HL-60/S4 treated with retinoic acid at 250 ng/mL for 4 days and 3 days (cell line): Measurements from ENCODE around the gene NEK6.
"Not testable (repeated sequence)": the region's sequence is repeated elsewhere in the genome, so short reads cannot be mapped to it uniquely, and the experiment has no call there.

ENCODE experiments used
- in situ Hi-C: fragments of 300-500 bp; cut with MboI; formaldehyde crosslinking; loops from 2 replicates; pipeline ENCODE4 v1.7.0; 2022; ENCODE audit warnings: low sequenced_read_pairs

NEK6 gene

GRCh38 chr9:124225945-124226344, 31.8 kb upstream of the NEK6 start:
- in situ Hi-C loops = no loop called here

DNA sequence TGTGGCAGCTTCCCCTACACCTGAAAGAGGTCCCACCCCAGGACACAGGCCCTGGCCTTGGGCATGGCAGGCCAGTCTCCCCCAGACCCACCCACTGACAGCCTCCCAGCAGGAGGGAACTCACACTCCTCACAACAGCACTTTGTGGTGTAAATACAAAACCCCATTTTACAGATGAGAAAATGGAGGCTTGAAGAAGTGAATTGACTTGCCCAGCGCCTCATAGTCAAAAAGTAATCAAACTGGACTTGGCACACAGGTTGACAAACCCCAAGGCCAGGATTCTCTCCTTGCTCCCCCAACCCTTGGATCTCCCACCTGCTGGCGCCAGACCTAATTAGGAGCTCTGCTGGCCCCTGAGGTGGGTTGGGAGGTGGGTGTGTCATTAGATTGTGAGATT, 29.2 kb upstream of the NEK6 start:
- in situ Hi-C loops = no loop called here

DNA sequence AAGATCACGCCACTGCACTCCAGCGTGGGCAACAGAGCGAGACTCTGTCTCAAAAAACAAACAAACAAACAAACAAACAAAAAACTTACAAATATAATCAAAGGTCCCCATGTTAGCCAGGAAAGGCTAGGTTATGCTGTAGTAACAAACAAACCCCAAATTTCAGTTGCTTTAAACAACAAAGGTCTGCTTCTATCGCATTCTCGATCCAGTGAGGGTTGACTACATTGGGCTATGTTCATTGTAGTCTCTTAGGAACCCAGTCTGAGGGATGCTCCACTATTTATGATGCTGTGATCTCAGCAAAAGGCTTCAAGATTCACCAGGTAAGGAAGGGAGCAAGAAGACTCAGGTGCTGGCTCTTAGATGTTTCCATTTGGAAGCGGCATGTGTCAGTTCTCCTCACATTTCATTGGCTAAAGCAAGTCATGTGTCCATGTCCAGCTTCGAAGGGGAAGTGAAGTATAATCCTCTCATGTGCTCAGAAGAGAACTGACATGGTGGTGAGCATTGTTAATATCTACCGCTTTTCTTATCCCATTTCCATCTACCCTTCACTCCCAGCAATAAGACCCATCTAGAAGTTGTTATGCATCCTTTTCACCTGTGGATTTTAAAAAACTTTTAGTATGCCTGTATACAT, 26.5 kb upstream of the NEK6 start:
- in situ Hi-C loops = no loop called here

- in situ Hi-C loops = no loop called here
These were observed 19.1 kb upstream of the NEK6 start for GRCh38 chr9:124238546-124239140.

GRCh38 chr9:124239249-124240073, 18.3 kb upstream of the NEK6 start:
- in situ Hi-C loops = no loop called here

GRCh38 chr9:124242331-124243194, 15.2 kb upstream of the NEK6 start:
- in situ Hi-C loops = no loop called here

DNA sequence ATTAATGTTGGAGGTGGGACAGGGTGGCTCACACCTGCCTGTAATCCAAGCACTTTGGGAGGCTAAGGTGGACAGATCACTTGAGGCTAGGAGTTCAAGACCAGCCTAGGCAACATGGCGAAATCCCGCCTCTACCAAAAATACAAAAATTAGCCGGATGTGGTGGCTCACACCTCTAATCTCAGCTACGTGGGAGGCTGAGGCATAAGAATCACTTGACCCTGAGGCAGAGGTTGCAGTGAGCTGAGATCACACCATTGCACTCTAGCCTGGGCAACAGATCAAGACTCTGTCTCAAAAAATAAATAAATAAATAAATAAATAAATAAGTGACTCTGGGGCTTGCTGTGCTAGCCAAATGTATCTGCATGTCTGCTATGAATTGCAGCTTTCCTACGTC, 10.4 kb upstream of the NEK6 start:
- in situ Hi-C loops = not testable (repeated sequence)

DNA sequence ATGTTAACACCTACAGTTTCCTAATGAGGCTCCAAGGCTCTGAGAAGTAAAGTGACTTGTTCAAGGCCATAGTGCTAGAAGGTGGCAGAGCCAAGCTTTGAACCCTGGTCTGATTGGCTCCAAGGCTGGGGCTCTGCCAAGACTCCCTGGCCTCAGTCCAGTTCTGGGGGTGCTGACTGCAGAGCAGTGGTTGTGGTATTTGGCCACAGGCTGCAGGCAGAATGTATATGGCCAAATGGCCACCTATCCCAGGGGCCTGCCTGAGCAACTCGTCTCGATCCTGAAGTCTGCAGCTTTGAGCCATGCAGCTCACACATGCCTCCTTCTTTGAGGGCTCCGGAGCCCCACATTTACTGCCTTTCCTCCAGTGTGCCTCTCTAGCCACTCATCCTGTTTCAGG, 9.7 kb upstream of the NEK6 start:
- in situ Hi-C loops = no loop called here

- in situ Hi-C loops = no loop called here
These were observed 8.8 kb upstream of the NEK6 start for GRCh38 chr9:124248960-124249359.

GRCh38 chr9:124251204-124251603, 6.5 kb upstream of the NEK6 start:
- in situ Hi-C loops = no loop called here

GRCh38 chr9:124251605-124252378, 6.0 kb upstream of the NEK6 start:
- in situ Hi-C loops = no loop called here

GRCh38 chr9:124252878-124253277, 4.9 kb upstream of the NEK6 start:
- in situ Hi-C loops = not testable (repeated sequence)

DNA sequence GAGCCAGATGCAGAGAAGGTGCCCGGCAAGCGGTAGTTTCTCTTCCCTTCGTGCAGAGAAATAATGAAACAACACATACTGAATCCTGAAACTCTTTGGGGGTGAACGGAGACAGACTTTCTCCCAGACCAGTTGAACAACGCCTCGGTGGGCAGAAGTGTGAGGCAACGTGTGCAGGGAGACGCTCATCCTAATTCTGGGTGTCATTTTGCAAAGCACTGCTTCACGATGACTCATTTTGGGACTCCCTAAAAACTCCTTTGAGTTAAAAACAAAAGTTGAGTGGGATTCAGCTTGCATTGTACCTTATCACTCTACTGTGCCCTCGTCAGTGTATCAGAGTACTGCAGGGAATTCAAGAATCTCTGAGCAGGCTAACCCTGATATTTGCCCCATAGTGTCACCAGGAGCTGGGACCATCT, 3.5 kb upstream of the NEK6 start:
- in situ Hi-C loops = no loop called here

- in situ Hi-C loops = no loop called here
These were observed 2.5 kb upstream of the NEK6 start for GRCh38 chr9:124255222-124255621.

- in situ Hi-C loops = no loop called here
These were observed 1.2 kb upstream of the NEK6 start for GRCh38 chr9:124256517-124257069.

- in situ Hi-C loops = no loop called here
These were observed 492 bp upstream of the NEK6 start for GRCh38 chr9:124257070-124257843.

DNA sequence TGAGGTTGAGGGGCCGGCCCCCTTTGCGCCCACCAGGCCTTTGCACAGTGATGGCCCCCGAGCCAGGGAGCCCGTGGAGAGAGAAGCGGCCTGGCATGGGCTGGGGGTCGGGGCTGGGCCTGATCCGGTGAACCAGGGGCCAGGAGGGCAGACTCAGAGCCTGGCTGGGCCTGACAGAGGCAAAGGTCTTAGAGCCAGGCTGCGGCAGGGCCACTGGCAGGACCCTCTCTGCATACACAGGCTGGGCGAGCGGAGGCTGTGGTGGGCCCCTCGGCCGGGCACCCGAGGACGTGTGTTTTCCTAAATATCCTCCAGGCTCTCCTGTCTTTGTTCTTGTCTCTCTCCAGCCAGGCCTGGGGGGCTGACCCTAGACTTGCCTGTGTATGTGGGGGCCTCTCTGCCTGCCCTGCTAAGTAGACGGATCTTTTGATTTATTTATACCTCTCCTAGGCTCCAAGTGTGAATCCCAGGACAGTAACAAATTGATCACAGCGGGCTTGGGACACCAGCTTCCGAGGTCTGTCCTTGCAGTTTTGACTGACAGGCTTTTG, 933 bp downstream of the NEK6 start:
- in situ Hi-C loops = no loop called here

- in situ Hi-C loops = no loop called here
These were observed 1.5 kb downstream of the NEK6 start for GRCh38 chr9:124259158-124259808.
